Nucleus accumbens (tissue), 56 donors: ENCODE data around the gene KCNC1.
A peak's percentile ranks its signal among the peaks of the same experiment; 100 is the strongest.

Experiments used
- DNase-seq, 56 donors: peaks; one replicate each; lab custom pipeline; 2025; lab: John Stamatoyannopoulos, UW

KCNC1 gene

DNA sequence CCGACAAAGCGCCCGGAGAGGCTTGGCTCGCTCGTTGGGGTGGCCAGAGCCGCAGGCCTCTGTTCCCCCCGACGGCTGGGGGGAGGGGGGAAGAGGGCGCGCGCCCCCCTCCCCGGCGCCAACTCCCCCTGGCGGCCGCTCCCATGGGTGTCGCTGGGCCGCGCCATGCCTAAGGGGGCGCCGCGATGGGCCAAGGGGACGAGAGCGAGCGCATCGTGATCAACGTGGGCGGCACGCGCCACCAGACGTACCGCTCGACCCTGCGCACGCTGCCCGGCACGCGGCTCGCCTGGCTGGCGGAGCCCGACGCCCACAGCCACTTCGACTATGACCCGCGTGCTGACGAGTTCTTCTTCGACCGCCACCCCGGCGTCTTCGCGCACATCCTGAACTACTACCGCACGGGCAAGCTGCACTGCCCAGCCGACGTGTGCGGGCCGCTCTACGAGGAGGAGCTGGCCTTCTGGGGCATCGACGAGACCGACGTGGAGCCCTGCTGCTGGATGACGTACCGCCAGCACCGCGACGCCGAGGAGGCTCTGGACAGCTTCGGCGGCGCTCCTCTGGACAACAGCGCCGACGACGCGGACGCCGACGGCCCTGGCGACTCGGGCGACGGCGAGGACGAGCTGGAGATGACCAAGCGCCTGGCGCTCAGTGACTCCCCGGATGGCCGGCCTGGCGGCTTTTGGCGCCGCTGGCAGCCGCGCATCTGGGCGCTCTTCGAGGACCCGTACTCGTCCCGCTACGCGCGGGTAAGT is 1.4 kb downstream of the KCNC1 start:
- DNase-seq: peak in 4 of 56 donors; percentile 10 to 43 (median 22)

DNA sequence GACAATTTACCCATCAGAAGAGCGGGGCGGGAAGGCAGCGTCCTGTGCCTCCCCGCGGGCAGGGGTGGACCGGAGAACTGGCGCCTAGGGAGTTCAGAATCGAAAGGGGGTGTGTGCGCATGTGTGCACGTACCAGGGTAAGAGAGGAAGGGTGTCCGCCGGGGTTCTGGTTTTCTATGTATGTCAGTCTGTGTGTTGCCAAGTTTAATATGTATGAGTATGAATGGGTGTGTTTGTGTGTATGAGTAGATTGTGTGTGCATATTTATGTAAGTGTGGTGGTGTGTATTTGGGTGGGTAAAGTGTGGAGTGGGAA is 2.0 kb downstream of the KCNC1 start:
- DNase-seq: peak in 4 of 56 donors; percentile 8 to 52 (median 10)

DNA sequence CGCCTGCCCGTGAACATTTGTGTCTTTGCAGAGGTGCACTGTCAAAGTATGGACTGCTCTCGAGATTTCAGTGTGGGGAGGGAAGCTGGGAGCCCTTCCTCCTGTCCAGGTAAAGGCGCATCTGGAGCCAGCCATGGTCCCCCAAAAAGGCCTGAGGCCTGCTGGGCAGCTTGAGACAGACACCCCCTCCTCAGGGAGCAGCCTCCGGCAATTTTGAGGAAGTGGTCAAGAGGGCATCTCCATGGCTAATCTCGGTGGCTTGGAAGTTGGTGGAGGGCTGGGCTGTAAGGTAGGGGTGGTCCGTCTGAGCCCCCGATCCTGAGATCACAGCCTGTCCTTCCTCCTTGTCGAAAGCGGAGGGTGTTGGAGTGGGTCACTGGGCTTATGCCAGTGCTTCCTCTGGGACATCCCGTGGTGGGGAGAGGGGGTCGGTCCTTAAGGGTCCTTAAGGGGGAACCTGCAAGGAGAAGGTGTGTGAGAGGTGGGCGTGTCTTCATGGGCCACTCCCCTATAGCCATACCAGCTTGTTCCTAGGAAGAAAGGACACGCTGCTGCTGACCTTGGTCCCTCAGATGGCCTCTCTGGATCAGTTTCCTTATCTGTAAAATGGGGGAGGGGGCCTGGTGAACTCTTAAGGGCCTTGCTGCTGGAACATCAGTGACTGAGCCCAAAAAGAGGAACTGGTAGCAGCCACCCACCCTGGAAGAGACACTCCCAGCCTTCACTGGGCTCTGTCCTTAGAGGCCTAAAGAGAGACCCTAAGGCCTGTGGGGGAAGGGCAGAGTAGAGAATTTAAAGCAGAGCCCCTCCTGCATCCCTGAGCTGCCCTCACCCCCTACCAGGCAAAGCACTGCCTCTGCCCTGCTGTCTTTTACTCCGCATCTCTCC is 2.6 kb downstream of the KCNC1 start:
- no peak for DNase-seq

DNA sequence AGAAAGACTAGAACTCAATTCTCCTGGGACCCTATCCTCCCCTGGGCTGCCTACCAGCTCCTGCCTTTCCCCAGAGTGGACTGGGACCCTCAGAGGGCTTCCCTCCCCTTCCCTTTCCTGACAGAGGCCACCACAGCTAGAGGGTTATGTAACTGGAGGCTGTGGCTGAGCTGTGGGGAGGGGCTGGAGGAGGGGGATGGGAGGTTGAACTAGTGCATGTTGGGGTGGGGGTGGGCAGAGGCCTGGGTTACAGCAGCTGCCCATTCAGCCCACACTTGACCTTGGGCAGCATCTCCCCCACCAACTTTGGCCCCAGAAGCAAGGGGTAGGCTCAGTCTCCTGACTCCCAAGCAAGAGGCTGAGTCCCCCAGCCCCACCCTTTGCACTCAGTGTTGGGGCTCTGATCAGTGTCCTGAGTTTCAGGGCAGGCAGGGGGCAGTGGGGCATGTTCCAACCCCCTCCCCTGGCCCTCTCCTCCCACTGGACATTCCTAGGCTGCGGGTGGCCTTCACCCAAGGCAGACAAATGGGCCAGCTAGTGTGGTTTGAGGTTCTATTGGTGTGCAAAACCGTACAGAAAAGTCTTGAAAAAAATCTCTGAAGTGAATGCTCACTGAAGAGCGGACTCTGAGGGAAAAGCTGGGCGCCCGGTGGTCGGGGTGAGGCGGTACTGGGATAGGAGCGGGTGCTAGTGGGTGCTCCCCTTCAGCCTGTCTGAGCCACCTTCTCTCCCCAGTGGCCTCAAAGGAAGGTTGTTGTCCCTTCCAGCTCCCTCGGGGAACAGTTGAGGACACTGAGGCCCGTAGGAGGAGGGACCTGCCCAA is 3.8 kb downstream of the KCNC1 start:
- DNase-seq: no peak

DNA sequence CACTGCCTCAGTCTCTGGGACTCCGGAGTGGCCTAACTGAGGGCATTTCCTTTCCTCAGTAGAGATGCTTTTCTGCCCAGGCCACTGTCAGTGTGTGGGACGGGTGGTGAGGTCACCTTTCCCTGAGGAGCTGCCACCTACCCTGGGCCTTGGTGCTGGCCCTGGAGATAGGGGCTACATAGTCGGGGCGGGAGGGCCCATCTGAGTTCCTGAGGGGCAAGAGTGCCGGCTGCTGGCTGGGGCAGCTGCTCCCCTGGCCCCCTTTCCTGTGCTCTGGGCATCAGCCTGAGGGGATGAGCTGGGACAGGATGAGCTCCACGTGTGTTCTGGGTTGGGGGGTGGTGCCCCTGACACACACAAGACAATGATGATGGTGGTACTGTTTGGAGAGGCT is 5.4 kb downstream of the KCNC1 start:
- no peak for DNase-seq

DNA sequence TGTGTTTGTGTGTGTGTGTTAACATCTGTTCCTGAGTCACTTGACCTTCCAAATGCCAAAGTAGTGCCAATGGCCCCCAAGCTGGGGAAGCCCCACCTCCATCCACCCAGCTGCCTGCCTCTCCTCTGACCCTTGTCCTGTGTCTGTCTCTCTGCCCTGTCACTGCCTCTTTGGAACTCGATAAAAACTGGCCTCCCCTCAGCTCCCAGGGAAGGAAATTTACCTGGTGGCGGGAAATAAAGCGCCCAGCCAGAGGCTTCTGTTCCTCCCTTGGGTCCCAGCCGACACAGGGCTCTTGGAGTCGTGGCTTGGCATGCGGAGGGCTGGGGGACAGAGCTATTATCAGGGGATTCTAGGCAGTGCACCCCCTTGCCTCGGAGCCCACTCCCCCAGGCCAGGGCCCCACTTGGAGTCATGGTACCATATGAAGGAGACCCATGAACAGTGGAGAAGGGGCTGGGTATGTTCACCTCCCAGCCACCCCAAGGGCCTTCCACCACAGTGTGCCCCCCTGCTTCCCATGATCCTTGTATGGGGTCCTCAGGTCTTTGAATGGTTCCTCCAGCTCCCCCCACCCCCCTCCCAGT is 6.2 kb downstream of the KCNC1 start:
- DNase-seq: no peak

DNA sequence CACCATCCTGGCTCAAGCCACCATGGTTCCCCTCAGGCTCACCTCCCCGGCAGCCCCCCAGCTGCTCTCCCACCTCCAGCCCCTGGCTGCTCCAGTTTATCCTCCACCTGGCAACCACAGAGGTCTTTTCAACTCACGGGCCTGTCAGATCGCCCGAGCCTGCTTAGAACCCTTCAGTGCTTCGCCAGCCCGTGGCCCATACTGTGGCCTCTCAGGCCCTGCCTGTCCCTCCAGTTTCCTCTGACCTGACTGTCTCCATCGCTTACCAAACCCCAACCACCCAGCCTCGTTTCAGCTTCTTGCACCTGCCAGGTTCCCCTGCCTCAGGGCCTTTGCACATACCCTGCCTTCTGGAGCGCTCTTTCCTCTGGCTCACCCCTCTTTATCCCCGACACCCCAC is 6.9 kb downstream of the KCNC1 start:
- DNase-seq: no peak

DNA sequence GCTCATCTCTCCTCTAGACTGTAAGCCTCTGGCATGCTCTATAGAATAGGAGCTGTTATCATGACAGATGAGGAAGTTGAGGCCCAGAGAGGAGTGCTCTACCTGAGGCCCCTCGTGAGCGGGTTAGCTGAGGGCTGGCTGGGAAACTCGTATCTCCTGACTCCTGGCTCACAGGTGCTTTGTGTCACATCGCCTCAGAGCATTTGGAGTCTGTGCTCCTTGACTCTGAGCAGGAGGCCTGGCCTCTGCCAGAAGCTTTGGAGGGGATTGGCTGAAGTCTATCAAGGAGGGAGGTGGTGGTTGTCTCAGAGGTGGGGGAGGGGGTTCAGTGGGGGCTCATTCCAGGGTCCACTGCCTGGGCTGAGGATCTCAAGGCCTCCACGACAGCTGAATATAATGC is 7.4 kb downstream of the KCNC1 start:
- DNase-seq: no peak

DNA sequence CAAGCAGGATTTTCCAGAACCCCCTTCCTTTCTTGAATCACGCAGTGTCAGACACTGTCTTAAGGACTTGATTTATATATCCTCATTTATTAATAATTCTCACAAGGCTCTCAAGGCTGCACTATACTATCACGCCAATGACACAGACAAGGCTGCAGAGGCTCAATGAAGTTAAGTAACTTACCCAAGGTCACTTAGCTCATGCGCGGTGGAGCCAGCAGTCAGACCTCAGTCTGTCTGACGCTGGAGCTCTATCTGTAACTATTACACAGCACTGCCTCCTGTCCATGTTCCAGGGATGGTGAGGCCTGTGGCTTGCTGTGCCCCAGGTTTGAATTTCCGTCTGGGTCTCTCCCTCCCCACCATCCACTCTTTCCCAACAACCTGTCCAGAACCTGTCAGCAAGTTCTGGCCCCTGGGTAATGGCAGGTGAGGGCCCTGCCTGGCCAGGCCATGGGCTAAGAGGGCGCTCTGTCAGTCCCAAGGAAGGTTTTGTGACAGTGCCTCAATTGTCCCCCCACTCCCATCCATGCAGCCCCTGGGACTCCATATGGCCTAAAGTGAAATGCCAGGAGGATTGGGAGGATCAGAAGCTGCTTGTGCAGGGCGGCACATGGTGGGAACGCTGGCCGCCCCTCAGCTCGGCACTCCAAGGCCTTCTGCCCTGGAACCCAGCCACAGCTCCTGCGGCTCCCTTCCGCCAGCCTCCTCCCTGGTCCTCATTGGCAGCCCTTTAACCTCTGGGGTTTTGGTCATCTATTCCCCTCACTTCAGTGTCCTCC is 8.6 kb downstream of the KCNC1 start:
- DNase-seq: no peak

DNA sequence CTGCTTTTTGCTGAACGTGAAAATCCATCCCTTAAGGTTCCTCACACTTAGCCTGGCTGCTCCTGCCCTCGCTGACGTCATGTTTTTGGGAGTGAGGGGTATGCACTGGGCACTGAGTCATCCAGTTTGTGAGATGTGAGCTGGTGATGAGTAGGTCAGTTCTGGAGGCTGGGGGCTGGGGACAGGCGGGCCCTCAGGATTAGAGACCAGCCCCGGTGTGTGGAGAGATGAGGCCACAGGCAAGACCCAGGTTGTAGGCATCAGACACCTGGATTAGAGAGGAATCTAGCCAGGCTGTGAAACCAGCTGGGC is 9.2 kb downstream of the KCNC1 start:
- DNase-seq: no peak

DNA sequence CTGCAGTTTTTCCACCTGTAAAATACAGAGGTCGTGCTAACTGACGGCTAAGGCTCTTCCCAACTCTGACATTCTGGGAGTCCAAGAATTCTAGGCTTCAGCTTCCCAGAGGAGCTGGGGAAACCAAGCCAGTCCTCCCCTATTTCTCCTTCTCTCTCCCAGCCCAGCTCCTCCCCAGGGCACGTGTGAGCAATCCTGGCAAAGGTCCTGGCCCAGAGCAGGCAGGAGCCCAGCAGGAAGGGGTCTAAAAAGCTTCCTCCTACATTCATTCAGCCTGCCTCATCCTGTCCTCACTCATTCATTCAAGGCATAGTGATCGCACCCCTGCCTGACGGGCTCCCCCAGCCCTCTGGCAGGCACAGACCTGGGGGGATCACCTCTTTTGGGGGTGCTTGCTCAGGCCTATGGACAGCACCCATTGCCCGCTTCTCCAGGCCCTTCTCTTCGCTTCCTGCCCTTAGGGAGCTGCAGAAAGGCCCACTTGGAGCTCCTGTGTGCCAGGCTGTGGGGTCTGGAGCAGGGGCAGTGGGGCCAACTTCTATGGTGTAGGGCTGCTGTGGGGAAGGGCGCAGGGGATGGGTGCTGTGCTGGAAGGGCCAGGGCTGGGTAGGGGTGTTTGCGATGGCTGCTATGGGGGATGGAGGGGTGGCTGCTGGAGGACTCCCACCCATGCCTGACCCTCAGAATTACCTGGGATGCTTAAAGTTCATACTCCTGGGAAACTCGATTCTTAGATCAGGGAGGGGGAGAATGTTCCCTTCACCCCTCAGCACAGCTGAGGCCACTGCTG is 9.8 kb downstream of the KCNC1 start:
- no peak for DNase-seq

DNA sequence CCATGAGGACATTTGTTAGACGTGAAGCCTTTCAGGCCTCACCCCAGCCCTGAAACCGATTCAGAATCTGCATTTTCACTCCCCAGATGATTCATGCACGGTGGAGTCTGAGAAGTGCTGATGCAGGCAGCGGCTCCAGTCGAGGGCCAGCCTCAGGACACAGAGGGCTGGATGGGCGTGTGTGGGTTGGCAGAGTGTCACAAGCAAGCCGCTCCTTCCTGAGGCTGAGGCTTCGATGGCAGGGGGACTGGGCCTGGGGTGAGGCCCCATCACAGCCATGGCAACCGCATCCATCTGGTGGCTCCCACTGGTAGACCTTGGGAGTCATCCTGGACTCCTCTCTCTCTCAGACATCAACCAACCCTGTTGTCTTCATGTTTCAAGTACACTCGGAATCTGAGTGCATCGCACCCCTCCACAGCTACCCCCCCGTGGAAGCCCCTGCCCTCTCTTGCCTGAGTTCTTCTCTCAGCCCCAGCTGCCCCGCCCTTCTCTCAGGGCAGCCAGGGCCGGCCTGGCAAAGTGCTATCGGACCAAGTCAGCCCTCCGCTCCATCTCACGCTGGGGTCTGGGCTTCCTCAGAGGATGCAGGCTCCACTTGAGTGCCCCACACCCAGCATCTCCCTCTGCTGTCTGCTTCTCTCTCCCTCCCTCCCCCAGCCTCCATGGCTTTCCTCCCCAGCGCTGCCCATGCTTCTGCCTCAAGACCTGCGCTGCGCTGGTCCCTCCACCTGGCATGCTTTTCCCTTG is 10.6 kb downstream of the KCNC1 start:
- DNase-seq: no peak

DNA sequence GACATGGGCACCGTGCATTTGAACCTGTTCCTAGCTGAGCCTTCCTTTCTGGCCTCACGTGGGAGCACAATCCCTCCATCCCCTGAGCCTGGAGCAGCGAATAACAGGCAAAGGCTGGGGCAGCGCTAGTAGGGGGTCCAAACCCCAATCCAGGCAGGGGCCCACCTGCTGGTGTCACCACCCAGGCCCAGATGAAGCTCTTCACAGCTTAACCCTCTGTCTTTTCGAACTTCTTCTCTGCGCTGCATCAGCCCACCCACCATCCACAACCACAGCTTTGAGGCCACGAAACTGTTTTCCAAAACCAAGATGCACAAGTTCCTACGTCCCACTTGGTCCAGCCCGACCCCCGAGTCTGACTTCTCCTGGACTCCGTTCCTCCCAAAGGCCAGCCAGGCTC is 11.5 kb downstream of the KCNC1 start:
- no peak for DNase-seq

DNA sequence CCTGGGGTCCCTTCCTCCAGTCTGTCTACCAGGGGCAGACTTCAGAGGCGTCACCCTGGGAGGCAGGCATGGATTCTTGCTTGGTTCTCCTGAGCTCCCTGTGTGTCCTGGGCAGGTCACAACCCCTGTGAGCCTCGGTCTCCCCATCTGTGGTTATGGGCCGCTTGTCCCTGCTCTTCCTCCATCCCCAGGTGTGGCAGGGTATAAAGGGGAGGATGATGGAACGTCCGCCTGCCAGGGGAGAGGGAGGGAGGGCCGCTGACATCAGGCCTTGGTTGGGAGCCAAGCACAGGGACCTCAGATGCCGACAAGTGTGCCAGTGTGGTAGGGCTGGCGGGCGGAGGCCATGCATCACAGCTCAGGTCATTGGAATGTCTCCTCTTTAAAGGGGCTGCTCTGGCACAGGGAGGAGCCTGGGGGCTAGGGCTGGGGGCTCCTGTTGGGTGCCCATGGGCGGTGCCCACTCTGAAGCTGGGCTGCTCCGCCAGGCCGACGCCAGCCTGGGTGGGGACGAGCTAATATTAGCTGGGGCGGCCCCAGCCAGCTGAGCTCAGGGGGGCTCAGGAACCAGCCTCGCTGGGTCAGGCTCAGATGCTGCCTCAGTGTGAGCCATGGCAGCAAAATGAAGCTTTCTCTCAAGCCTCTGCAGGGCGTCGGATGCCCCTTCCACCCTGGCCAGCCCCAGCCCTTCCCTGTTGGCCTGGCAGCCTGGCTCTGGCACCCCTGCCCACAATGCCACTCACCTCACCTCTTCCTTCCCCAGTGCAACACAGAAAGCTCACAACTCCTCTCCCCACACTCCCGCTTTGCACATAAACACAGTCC is 12.8 kb downstream of the KCNC1 start:
- DNase-seq: no peak

DNA sequence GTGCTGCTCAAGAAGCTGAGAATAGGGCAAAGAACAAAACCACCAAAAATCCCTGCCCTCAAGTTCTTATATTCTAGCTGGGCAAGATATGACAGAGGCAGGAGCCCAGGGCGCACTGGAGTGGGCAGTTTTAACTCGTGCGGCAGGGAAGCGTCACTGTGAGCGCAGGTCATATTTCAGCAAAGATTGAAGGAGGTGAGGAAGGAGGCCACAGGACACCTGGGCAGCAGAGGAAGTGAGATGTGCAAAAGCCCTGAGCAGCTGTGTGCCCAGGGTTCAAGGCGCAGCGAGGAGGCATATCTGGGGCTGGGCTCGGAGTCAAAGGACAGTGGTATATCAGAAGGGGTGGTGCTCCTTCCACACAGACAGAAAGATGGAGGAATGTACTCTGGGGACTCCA is 13.5 kb downstream of the KCNC1 start:
- DNase-seq: no peak

DNA sequence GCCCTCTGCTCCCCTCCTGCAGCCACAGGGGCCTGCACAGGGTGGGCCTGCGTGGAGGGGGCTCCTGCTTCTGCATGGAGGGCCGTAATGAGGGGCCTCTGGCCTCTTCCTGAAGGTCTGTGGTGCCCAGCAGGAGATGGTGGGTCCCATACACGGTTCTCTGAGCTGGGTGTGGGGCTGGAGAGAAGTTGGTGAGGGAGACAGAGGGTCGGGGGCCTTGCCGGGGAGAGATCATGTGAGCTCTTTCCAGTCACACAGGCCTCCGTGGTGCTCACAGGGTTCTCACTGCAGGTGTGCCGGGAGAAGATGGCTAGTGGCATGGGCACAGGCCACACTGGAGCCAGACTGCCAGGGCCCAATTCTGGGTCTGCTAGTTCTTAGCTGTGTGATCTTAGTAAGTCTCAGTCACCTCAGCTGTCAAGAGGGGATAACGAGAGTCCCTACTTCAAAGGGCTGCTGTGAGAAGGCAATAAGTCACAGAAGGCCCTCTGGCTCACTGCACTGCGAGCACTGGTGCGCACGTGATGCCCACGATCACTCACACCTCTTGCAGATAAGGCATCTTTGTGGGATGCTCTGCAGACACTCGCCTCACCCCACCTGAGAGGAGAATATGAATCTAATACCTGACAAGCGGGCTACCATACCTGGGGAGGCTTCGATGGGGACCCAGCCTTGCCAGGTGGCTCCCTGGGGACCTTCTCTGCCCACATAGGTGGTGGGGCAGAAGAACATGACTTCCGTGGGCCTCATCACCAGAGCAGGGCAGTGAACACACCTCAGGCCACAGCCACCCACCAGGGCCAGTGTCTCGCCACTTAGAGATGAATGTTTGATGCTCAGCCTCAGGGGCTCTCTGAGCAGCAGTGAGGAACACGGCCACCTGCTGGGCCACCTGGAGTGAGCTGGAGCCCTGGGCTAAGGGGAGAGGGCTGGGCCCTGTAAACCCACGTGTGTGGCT is 14.5 kb downstream of the KCNC1 start:
- DNase-seq: no peak
